ENCODE data around the gene AKAP8L. TPM values are rescaled to one million over a fixed set of nuclear protein-coding genes. Genes with fewer than 3 reads are reported as not detected.

The AKAP8L gene
- total RNA-seq, 1 experiment from 2014 or later = 231 TPM

DNA sequence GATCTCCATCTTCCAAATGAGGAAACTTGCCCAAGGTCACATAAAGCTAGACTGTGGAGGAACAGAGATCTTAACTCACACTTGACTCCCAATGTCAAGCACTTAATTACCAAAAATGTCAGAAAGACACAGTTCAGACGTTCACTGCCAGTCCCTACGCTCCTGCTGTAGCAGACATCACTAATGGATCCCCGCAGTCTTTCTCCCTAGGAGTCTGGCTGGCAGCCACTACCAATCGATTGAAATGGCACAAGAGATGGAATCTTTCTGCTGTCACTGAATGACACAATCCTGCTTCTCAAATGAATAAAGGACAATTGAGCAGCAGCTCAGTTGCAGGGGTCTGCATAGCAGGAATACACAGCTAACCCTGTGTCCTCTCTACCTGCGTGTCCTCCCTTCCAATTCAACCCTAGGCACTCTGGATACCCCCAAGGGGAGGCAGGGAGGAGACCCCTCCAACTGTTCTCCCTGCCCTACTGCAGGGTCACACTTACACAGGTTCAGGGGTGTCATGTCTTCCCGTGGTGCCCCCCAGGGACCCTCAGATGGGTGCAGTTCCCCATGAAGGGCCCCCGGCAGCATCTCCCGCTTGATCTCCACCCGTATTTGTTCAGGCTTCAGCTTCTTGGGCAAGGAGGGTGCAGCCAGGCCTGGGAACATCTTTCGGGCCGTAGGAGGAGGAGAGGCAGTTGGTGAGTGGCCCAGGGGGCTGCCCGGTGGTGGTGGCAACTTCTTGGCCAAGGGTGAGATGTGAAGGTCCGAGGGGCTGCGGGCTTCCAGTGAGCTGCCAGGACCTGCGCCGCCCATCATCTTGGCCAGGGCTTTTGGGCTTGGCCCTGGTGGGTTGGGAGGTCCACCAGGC lies 7.9 kb upstream of the AKAP8L start:
- no peak for TF ChIP-seq NR2C2 (CRISPR knock-in tag; IDR thresholded peaks at IDR 0.05)
- TF ChIP-seq, protein P1, sequence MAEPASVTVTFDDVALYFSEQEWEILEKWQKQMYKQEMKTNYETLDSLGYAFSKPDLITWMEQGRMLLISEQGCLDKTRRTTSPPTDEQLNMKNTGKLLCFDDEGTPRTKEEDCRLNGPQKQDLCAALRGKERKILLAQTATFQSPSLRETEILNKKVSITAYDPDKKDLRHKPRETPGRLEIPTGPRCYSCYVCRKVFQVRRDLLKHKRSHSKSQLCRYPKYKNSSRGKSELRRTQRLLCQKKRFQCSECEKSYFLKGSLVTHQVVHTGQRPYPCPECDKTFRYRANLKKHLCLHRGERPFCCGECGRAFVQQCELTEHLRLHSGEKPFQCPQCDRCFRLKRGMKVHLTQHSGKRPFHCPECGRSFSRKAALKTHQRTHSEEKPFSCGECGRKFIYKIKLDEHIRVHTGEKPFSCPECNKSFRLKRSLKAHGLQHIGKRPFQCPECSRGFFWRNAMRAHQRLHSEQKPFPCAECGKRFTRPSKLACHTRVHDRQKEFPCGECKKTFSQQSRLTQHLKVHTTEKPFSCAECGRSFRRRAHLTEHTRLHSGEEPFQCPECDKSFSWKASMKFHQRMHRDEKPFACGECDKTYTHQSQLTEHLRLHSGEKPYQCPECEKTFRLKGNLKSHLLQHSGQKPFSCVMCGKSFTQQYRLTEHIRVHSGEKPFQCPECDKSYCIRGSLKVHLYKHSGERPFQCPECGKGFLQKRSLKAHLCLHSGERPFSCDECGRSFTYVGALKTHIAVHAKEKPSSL (CRISPR knock-in tag; conservative IDR thresholded peaks at IDR 0.05) = no peak
- no peak for TF ChIP-seq TEAD1 (CRISPR knock-in tag; IDR thresholded peaks at IDR 0.05)
- TF ChIP-seq, protein P2, sequence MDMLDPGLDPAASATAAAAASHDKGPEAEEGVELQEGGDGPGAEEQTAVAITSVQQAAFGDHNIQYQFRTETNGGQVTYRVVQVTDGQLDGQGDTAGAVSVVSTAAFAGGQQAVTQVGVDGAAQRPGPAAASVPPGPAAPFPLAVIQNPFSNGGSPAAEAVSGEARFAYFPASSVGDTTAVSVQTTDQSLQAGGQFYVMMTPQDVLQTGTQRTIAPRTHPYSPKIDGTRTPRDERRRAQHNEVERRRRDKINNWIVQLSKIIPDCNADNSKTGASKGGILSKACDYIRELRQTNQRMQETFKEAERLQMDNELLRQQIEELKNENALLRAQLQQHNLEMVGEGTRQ (CRISPR knock-in tag; IDR thresholded peaks at IDR 0.05) = no peak
- no peak for TF ChIP-seq GRHL2 (CRISPR knock-in tag; IDR thresholded peaks at IDR 0.05; ENCODE audit: insufficient replicate concordance, severe bottlenecking)
- no peak for TF ChIP-seq NFYB (CRISPR knock-in tag; conservative IDR thresholded peaks at IDR 0.05; ENCODE audit: low read depth)
- TF ChIP-seq SMAD4 (CRISPR knock-in tag; IDR thresholded peaks at IDR 0.05) = no peak
- TF ChIP-seq, protein P3, sequence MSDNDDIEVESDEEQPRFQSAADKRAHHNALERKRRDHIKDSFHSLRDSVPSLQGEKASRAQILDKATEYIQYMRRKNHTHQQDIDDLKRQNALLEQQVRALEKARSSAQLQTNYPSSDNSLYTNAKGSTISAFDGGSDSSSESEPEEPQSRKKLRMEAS (CRISPR knock-in tag; IDR thresholded peaks at IDR 0.05) = no peak
- TF ChIP-seq, protein P4, sequence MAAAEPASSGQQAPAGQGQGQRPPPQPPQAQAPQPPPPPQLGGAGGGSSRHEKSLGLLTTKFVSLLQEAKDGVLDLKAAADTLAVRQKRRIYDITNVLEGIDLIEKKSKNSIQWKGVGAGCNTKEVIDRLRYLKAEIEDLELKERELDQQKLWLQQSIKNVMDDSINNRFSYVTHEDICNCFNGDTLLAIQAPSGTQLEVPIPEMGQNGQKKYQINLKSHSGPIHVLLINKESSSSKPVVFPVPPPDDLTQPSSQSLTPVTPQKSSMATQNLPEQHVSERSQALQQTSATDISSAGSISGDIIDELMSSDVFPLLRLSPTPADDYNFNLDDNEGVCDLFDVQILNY (CRISPR knock-in tag; IDR thresholded peaks at IDR 0.05) = no peak
- TF ChIP-seq ZNF232 (CRISPR knock-in tag; IDR thresholded peaks at IDR 0.05) = no peak
- no peak for TF ChIP-seq ZNF423 (CRISPR knock-in tag; IDR thresholded peaks at IDR 0.05)
- no peak for TF ChIP-seq CREB1 (CRISPR knock-in tag; IDR thresholded peaks at IDR 0.05)
- TF ChIP-seq ZNF396 (CRISPR knock-in tag; IDR thresholded peaks at IDR 0.05; ENCODE audit: borderline replicate concordance) = no peak
- no peak for TF ChIP-seq MYBL2 (CRISPR knock-in tag; IDR thresholded peaks at IDR 0.05)
- TF ChIP-seq, protein P5, sequence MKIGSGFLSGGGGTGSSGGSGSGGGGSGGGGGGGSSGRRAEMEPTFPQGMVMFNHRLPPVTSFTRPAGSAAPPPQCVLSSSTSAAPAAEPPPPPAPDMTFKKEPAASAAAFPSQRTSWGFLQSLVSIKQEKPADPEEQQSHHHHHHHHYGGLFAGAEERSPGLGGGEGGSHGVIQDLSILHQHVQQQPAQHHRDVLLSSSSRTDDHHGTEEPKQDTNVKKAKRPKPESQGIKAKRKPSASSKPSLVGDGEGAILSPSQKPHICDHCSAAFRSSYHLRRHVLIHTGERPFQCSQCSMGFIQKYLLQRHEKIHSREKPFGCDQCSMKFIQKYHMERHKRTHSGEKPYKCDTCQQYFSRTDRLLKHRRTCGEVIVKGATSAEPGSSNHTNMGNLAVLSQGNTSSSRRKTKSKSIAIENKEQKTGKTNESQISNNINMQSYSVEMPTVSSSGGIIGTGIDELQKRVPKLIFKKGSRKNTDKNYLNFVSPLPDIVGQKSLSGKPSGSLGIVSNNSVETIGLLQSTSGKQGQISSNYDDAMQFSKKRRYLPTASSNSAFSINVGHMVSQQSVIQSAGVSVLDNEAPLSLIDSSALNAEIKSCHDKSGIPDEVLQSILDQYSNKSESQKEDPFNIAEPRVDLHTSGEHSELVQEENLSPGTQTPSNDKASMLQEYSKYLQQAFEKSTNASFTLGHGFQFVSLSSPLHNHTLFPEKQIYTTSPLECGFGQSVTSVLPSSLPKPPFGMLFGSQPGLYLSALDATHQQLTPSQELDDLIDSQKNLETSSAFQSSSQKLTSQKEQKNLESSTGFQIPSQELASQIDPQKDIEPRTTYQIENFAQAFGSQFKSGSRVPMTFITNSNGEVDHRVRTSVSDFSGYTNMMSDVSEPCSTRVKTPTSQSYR (CRISPR knock-in tag; IDR thresholded peaks at IDR 0.05) = no peak
- no peak for TF ChIP-seq SOX15 (CRISPR knock-in tag; IDR thresholded peaks at IDR 0.05)
- TF ChIP-seq FOXK1 (CRISPR knock-in tag; IDR thresholded peaks at IDR 0.05) = no peak
- TF ChIP-seq ZNF317 (CRISPR knock-in tag; IDR thresholded peaks at IDR 0.05; ENCODE audit: borderline replicate concordance, low read depth) = no peak
- ChIA-PET CTCF (no interaction called here), POLR2A (no interaction called here)
- H3K27me3 Mint-ChIP-seq (ENCODE audit: low read depth) = no peaks in the 10 kb centered on the region
- H3K4me3 Mint-ChIP-seq = no peak overlapping the region
- DNase-seq (ENCODE audit: low spot score) = no peak
- no peak for ATAC-seq
- peaks cover 11% of the 10 kb centered on the region for H3K4me1 Mint-ChIP-seq
- no peak overlapping the region for H3K27ac Mint-ChIP-seq
- no peaks in the 10 kb centered on the region for H3K9me3 Mint-ChIP-seq
- H3K36me3 Mint-ChIP-seq = peaks cover 35% of the 10 kb centered on the region
